ENCODE measurements around the gene GARIN5B.

The GARIN5B gene

DNA sequence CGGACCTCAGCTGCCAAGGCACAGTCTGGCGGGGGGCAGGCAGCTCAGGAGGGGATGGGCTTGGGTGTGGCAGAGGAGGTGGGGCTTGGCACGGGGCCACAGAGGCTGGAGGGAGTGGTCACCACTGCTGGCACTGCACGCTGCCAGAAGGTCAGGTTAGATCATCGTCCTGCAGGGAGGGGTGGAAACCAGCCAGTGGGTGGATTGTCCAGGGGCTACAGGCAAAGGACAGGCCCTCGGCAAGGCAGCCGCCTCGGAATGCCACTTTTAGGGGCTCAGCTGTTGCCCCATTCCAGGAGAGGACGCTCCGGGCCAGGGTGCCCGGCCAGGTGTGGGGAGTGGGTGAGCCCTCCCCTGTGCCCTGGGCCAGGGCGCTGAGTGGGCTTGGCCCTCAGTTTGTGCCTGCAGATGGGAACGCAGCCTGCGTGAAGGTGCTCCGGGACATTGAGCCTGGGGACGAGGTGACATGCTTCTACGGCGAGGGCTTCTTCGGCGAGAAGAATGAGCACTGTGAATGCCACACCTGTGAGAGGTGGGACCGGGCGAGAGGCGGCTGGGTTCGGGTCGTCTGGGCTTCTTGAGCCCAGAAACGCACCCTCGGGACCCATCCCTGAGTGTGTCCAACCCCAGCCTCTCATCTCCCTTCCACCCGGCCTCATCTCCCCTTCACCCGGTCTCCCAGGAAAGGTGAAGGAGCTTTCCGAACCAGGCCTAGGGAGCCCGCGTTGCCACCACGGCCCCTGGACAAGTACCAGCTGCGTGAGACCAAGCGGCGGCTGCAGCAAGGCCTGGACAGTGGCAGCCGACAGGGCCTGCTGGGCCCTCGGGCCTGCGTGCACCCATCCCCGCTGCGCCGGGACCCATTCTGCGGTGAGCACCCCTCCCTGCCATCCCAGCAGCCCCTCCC is 17.0 kb downstream of the GARIN5B start:
- DNase-seq (ENCODE audit: insufficient read length, low spot score) (no peak), FAIRE-seq (no peak)
- no peak for TF ChIP-seq POLR2A (IDR thresholded peaks at IDR 0.05; ENCODE audit: low read depth, low read length)
- no peak for TF ChIP-seq POU2F2 (IDR thresholded peaks at IDR 0.05; ENCODE audit: low read depth, low read length)
- TF ChIP-seq POLR2AphosphoS5 (IDR thresholded peaks at IDR 0.05; ENCODE audit: low read depth, low read length) = no peak
- TF ChIP-seq SPI1 (IDR thresholded peaks at IDR 0.05; ENCODE audit: low read depth, low read length) = no peak
- no peak for TF ChIP-seq TAF1 (IDR thresholded peaks at IDR 0.05; ENCODE audit: low read depth, low read length)
- TF ChIP-seq PAX5 (IDR thresholded peaks at IDR 0.05; ENCODE audit: insufficient read depth, low read length, severe bottlenecking) = no peak

DNA sequence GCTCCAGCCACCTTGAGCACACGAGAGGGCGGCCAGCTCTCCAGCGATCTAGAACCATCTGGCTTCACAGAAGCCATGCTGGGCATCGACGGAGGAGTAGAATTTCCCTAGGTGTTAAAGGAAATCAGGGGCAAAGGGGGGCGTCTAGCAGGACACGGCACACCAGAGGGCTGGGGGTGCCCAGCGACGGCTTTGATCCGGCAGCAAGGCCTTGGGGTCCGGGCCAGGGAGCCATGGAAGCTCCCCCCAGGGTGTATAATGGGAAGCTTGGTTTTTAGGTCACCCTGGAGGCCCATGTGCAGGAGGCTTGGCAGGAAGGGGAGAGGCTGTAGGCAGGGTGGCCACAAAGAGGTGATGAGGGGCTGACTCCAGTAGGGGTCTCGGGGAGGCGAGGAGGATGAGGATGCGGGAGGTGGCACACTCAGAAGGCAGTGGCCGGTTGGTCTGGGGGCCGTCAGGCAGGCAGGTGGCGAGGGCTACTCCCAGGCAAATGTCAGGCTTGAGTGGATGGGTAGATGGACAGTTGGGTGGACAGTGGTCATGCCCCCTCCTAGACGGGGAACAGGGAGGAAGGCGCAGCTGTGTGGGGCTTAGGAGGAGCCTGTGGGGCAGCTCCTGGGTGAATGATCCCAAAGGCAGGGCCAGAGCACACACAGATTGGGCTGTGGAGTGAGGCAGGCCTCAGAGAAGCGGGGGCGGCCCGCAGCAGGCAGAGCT is 17.8 kb downstream of the GARIN5B start:
- DNase-seq (ENCODE audit: insufficient read length, low spot score) (no peak), FAIRE-seq (no peak)
- no peak for TF ChIP-seq POLR2A (IDR thresholded peaks at IDR 0.05; ENCODE audit: low read depth, low read length)
- TF ChIP-seq POU2F2 (IDR thresholded peaks at IDR 0.05; ENCODE audit: low read depth, low read length) = no peak
- TF ChIP-seq POLR2AphosphoS5 (IDR thresholded peaks at IDR 0.05; ENCODE audit: low read depth, low read length) = no peak
- TF ChIP-seq PAX5 (IDR thresholded peaks at IDR 0.05; ENCODE audit: insufficient read depth, low read length, severe bottlenecking) = no peak
- TF ChIP-seq SPI1 (IDR thresholded peaks at IDR 0.05; ENCODE audit: low read depth, low read length) = no peak
- no peak for TF ChIP-seq TAF1 (IDR thresholded peaks at IDR 0.05; ENCODE audit: low read depth, low read length)

DNA sequence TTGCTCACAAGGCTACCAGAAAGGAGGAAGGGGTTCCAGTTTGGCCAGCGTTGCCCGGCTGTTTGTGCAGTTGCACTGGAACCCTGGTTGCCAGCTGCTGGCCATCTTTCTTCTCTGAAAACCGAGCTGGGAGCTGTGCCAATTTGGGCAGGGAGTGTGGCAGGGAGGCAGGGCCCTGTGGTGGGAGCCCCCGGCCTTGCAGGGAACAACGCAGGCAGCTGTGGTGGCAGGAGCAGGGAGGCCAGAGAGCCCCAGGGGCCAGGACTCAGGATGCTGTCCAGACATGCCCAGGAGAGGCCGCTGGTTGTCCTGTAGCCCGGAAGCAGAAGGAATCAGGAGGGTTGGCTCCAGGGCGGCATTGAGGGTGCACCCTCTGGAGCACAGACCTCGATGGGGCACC is 18.6 kb downstream of the GARIN5B start:
- DNase-seq (ENCODE audit: insufficient read length, low spot score) (no peak), FAIRE-seq (no peak)
- TF ChIP-seq POLR2AphosphoS5 (IDR thresholded peaks at IDR 0.05; ENCODE audit: low read depth, low read length) (no peak), SPI1 (IDR thresholded peaks at IDR 0.05; ENCODE audit: low read depth, low read length) (no peak), PAX5 (IDR thresholded peaks at IDR 0.05; ENCODE audit: insufficient read depth, low read length, severe bottlenecking) (no peak), POU2F2 (IDR thresholded peaks at IDR 0.05; ENCODE audit: low read depth, low read length) (no peak), TAF1 (IDR thresholded peaks at IDR 0.05; ENCODE audit: low read depth, low read length) (no peak), POLR2A (IDR thresholded peaks at IDR 0.05; ENCODE audit: low read depth, low read length) (no peak)

DNA sequence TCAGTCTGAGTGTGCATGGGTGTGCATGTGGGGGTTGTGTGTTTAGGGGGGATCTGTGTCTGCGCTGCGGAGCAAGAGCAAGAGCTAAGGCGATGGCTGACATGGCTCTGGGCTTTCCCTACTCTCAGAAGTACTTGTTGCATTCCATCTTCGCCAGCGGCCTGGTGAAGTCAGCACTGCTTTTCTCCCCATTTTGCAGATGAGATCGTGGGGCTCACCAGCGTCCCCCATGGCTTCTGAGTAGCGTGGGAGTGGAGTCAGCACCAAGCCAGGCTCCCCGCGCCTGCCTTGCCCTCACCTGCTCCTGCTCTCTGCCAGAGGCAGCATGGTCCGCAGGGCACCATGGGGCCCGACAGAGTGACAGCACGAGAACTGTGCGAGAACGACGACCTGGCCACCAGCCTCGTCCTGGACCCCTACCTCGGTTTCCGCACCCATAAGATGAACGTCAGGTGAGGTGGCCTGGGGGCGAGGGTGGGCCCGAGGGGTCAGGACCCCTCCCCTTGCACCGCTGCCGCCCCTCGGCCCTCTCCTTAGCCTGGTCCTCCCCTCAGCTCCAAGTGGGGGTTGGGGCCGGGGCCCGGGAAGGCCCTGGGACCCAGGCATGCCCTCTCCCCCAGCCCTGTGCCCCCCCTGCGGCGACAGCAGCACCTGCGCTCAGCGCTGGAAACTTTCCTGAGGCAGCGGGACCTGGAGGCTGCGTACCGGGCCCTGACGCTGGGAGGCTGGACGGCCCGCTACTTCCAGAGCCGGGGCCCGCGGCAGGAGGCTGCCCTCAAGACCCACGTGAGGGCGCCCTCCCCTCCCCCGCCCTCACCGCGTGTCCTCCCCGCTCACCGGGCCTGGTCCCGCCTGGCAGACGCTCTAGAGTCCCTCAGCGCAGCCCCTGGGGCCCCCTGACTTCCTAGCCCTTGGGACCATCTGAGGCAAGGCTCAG is 21.2 kb downstream of the GARIN5B start:
- DNase-seq (ENCODE audit: insufficient read length, low spot score) (no peak), FAIRE-seq (peak; percentile 69)
- TF ChIP-seq PAX5 (IDR thresholded peaks at IDR 0.05; ENCODE audit: insufficient read depth, low read length, severe bottlenecking) (no peak), TAF1 (IDR thresholded peaks at IDR 0.05; ENCODE audit: low read depth, low read length) (no peak), POU2F2 (IDR thresholded peaks at IDR 0.05; ENCODE audit: low read depth, low read length) (no peak), SPI1 (IDR thresholded peaks at IDR 0.05; ENCODE audit: low read depth, low read length) (no peak), POLR2AphosphoS5 (IDR thresholded peaks at IDR 0.05; ENCODE audit: low read depth, low read length) (no peak), POLR2A (IDR thresholded peaks at IDR 0.05; ENCODE audit: low read depth, low read length) (no peak)

DNA sequence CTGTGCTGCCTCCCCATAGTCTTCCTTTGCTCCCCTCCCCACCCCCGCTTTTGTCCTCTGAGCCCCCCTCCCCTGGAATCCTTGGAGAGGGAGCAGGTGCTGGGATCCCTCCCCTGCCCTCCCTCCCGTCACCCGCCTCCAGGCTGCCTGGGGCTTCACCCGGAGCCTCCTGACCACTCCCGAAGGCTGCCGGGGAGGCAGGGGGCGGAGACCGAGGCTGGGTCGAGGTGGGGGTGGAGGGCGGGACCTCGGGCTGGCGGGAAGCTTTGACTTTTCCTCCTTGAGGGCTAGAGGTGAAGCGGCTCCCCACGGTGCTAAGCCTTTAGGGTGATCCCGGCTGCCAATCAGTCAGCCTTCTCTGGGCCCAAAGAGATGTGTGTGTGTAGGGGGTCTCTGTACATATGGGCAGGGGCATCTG is 21.9 kb downstream of the GARIN5B start:
- no peak for TF ChIP-seq SPI1 (IDR thresholded peaks at IDR 0.05; ENCODE audit: low read depth, low read length)
- no peak for TF ChIP-seq POLR2A (IDR thresholded peaks at IDR 0.05; ENCODE audit: low read depth, low read length)
- TF ChIP-seq POU2F2 (IDR thresholded peaks at IDR 0.05; ENCODE audit: low read depth, low read length) = no peak
- no peak for TF ChIP-seq POLR2AphosphoS5 (IDR thresholded peaks at IDR 0.05; ENCODE audit: low read depth, low read length)
- no peak for TF ChIP-seq TAF1 (IDR thresholded peaks at IDR 0.05; ENCODE audit: low read depth, low read length)
- TF ChIP-seq PAX5 (IDR thresholded peaks at IDR 0.05; ENCODE audit: insufficient read depth, low read length, severe bottlenecking) = no peak
- peak; percentile 92 for DNase-seq (ENCODE audit: insufficient read length, low spot score)
- no peak for FAIRE-seq

DNA sequence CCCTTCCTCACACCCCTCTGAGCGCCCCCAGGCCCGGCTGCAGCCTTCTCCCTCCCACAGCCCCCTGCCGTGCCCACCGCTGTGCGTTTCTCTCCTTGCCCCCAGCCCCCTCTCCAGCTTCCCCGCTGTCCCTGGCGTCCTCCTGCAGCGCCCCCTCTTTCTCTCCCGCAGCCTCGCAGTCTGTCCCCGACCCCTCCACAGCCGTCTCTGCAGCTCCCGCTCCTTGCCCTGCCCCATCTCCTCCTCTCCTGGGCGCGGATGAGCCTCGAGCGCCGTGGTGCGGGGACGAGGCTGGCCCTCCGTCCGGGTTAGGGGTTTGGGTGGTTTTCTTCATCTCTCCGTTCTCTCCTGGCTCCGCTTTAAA is 22.3 kb downstream of the GARIN5B start:
- no peak for TF ChIP-seq POLR2AphosphoS5 (IDR thresholded peaks at IDR 0.05; ENCODE audit: low read depth, low read length)
- no peak for TF ChIP-seq PAX5 (IDR thresholded peaks at IDR 0.05; ENCODE audit: insufficient read depth, low read length, severe bottlenecking)
- no peak for TF ChIP-seq SPI1 (IDR thresholded peaks at IDR 0.05; ENCODE audit: low read depth, low read length)
- no peak for TF ChIP-seq POU2F2 (IDR thresholded peaks at IDR 0.05; ENCODE audit: low read depth, low read length)
- no peak for TF ChIP-seq TAF1 (IDR thresholded peaks at IDR 0.05; ENCODE audit: low read depth, low read length)
- TF ChIP-seq POLR2A (IDR thresholded peaks at IDR 0.05; ENCODE audit: low read depth, low read length) = no peak
- no peak for FAIRE-seq
- DNase-seq (ENCODE audit: insufficient read length, low spot score) = no peak

DNA sequence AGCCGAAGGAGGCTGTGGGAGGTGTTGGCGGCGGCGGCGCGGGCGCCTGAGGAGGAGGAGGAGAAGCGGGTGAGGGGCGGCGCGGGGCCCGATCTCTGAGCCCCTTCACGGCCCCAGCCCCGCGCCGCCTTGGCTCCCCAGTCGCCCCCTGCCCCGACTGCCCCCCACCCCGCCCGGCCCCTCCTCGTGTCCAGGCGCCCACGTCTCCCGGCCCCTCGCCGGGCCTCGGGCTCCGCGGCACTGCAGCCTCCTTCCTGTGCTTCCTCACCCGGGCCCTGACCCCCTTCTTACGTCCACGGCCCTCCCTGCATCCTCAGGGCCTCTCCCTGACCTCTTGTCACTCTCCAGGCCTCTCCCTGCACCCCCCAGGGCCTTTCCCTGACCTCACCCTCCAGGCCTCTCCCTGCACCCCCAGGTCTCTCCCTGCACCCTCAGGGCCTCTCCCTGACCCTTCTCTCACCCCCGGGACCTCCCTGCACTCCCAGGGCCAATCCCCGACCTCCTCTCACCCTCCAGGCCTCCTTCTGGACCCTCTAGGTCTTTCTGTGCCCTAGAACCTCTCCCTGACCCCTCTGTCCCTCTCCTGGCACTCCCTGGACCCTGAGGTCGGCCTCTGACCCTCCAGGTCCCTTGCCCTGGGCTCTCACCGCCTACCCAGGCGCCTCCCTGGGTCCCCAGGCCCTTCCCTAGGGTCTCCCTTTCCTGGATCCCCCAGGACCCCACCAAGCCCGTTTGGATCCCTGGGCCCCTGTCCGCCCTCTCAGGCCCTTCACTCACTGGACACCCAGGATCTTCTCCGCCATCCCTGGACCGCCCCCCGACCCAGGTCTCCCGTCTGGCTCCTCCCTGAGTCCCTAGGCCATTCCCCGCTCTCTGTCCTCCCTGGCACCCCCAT is 22.9 kb downstream of the GARIN5B start:
- TF ChIP-seq TAF1 (IDR thresholded peaks at IDR 0.05; ENCODE audit: low read depth, low read length) (no peak), POU2F2 (IDR thresholded peaks at IDR 0.05; ENCODE audit: low read depth, low read length) (no peak), PAX5 (IDR thresholded peaks at IDR 0.05; ENCODE audit: insufficient read depth, low read length, severe bottlenecking) (no peak), SPI1 (IDR thresholded peaks at IDR 0.05; ENCODE audit: low read depth, low read length) (no peak), POLR2A (IDR thresholded peaks at IDR 0.05; ENCODE audit: low read depth, low read length) (no peak; the same call in 1 of the 2 replicates), POLR2AphosphoS5 (IDR thresholded peaks at IDR 0.05; ENCODE audit: low read depth, low read length) (no peak)
- FAIRE-seq (no peak), DNase-seq (ENCODE audit: insufficient read length, low spot score) (no peak)
